Gastrocnemius medialis (tissue), 4 donors: ENCODE measurements around the gene MAS1.

Experiments used
- CTCF ChIP-seq, 5 experiments: fragments of 450-650 bp in 3 of 5; fragments of 200-600 bp in 2 of 5; sonication (generic) in 2 of 5; IDR thresholded peaks in 4 of 5; conservative IDR thresholded peaks in 1 of 5; 1 replicate in 4 of 5; 2 replicates in 1 of 5; pipeline ENCODE4 v1.5.1; 2016 to 2019; ENCODE audit warnings: antibody characterized with exemption in 5 of 5, mild to moderate bottlenecking in 3 of 5, moderate library complexity in 3 of 5
- POLR2A ChIP-seq, 2 donors: fragments of 450-650 bp; IDR thresholded peaks; one replicate each; pipeline ENCODE4 v1.6.1; 2017; ENCODE audit warnings: antibody characterized with exemption in 2 of 2, mild to moderate bottlenecking in 2 of 2, moderate library complexity in 2 of 2

- TF ChIP-seq CTCF (IDR thresholded peaks at IDR 0.05 in 4 of 5, conservative IDR thresholded peaks at IDR 0.05 in 1 of 5): no peak
- no peak for TF ChIP-seq POLR2A (IDR thresholded peaks at IDR 0.05)
These were observed 587 bp upstream of the MAS1 start for GRCh38 chr6:159890201-159890600.
